ENCODE measurements around the gene ACOD1. TPM values are rescaled to one million over a fixed set of nuclear protein-coding genes. Genes with fewer than 3 reads are reported as not detected.

ACOD1 gene
- total and polyA plus RNA-seq, 4 donors, result 0.08 TPM; not detected in 3

DNA sequence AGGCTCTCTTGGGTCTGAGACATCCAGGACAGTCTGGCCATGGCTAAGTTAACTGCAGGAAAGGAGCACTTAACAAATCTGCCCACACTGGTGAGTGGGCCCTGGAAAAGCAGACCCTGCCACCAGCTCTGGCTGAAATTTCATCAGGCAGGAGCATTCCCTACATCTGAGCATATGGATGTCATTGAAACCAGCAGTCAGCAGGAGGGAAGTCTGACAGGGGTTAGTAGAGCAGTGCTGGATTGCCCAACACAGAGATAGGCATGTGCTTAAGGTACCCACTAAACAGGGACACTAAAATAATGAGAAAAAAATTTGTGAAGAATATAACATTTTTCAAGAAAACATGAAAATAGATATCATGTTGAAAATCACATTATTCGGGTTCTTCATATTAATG is 13.6 kb upstream of the ACOD1 start:
- Histone ChIP-seq H3K4me1 (ENCODE audit: control insufficient read depth in 4 of 4, insufficient read depth in 4 of 4, low read length in 3 of 4) (no peaks in the 10 kb centered on the region), H3K9ac (ENCODE audit: low read depth in 1 of 2, low read length in 2 of 2) (no peak overlapping the region), H3K27ac (ENCODE audit: low read depth in 1 of 2, low read length in 2 of 2) (no peak overlapping the region), H3K36me3 (ENCODE audit: control insufficient read depth in 4 of 4, insufficient read depth in 3 of 4, low read depth in 1 of 4, low read length in 3 of 4) (no peaks in the 10 kb centered on the region), H3K9me3 (ENCODE audit: control insufficient read depth in 4 of 4, low read length in 3 of 4) (no peaks in the 10 kb centered on the region), H3K27me3 (ENCODE audit: control insufficient read depth in 4 of 4, insufficient read depth in 4 of 4, low read length in 3 of 4) (no peaks in the 10 kb centered on the region), H3K4me3 (ENCODE audit: low read depth in 1 of 3, low read length in 3 of 3) (no peak overlapping the region)
- TF ChIP-seq, protein P1, sequence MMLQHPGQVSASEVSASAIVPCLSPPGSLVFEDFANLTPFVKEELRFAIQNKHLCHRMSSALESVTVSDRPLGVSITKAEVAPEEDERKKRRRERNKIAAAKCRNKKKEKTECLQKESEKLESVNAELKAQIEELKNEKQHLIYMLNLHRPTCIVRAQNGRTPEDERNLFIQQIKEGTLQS (IDR thresholded peaks at IDR 0.05), result no peak
- TF ChIP-seq, protein P2, sequence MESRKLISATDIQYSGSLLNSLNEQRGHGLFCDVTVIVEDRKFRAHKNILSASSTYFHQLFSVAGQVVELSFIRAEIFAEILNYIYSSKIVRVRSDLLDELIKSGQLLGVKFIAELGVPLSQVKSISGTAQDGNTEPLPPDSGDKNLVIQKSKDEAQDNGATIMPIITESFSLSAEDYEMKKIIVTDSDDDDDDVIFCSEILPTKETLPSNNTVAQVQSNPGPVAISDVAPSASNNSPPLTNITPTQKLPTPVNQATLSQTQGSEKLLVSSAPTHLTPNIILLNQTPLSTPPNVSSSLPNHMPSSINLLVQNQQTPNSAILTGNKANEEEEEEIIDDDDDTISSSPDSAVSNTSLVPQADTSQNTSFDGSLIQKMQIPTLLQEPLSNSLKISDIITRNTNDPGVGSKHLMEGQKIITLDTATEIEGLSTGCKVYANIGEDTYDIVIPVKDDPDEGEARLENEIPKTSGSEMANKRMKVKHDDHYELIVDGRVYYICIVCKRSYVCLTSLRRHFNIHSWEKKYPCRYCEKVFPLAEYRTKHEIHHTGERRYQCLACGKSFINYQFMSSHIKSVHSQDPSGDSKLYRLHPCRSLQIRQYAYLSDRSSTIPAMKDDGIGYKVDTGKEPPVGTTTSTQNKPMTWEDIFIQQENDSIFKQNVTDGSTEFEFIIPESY (IDR thresholded peaks at IDR 0.05), result no peak
- TF ChIP-seq EGR1 (IDR thresholded peaks at IDR 0.05; ENCODE audit: low read depth in 2 of 2) (no peak), YY1 (IDR thresholded peaks at IDR 0.05) (no peak), SP1 (IDR thresholded peaks at IDR 0.05) (no peak), NR2F2 (IDR thresholded peaks at IDR 0.05) (no peak), HNF4A (conservative IDR thresholded peaks at IDR 0.05) (no peak), RAD21 (IDR thresholded peaks at IDR 0.05) (no peak), GABPA (IDR thresholded peaks at IDR 0.05 in 1 of 2, conservative IDR thresholded peaks at IDR 0.05 in 1 of 2) (no peak), RXRA (IDR thresholded peaks at IDR 0.05) (no peak)
- TF ChIP-seq, protein P3, sequence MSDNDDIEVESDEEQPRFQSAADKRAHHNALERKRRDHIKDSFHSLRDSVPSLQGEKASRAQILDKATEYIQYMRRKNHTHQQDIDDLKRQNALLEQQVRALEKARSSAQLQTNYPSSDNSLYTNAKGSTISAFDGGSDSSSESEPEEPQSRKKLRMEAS (IDR thresholded peaks at IDR 0.05), result no peak
- TF ChIP-seq, protein P4, sequence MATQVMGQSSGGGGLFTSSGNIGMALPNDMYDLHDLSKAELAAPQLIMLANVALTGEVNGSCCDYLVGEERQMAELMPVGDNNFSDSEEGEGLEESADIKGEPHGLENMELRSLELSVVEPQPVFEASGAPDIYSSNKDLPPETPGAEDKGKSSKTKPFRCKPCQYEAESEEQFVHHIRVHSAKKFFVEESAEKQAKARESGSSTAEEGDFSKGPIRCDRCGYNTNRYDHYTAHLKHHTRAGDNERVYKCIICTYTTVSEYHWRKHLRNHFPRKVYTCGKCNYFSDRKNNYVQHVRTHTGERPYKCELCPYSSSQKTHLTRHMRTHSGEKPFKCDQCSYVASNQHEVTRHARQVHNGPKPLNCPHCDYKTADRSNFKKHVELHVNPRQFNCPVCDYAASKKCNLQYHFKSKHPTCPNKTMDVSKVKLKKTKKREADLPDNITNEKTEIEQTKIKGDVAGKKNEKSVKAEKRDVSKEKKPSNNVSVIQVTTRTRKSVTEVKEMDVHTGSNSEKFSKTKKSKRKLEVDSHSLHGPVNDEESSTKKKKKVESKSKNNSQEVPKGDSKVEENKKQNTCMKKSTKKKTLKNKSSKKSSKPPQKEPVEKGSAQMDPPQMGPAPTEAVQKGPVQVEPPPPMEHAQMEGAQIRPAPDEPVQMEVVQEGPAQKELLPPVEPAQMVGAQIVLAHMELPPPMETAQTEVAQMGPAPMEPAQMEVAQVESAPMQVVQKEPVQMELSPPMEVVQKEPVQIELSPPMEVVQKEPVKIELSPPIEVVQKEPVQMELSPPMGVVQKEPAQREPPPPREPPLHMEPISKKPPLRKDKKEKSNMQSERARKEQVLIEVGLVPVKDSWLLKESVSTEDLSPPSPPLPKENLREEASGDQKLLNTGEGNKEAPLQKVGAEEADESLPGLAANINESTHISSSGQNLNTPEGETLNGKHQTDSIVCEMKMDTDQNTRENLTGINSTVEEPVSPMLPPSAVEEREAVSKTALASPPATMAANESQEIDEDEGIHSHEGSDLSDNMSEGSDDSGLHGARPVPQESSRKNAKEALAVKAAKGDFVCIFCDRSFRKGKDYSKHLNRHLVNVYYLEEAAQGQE (IDR thresholded peaks at IDR 0.05), result no peak
- DNase-seq (ENCODE audit: low spot score), result no peak
- 95% methylated on average over 1 of the region's 1 CpG for WGBS

DNA sequence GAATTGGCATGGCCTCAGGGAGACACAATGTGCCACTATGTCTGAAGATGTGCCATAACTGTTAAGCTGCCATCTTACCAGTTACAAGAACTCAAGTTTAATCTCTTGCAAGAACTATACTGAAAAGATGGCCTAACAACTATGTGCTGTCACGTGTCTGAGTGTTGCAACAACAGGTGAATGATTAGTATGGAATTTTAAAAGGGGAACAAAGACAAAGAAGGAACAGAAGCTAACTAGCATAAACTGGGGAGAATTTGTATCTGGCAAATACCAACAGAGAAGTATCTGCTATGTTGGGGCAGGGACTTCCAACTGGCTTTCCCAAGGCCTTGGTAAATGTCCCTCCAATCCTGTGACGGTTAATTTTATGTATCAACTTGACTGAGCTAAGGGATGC is 11.5 kb upstream of the ACOD1 start:
- 82% methylated on average over 2 of the region's 2 CpGs for WGBS
- no peak overlapping the region for H3K27ac ChIP-seq (ENCODE audit: low read depth in 1 of 2, low read length in 2 of 2)
- no peak overlapping the region for H3K9ac ChIP-seq (ENCODE audit: low read depth in 1 of 2, low read length in 2 of 2)
- H3K36me3 ChIP-seq (ENCODE audit: control insufficient read depth in 4 of 4, insufficient read depth in 3 of 4, low read depth in 1 of 4, low read length in 3 of 4), result no peaks in the 10 kb centered on the region
- no peaks in the 10 kb centered on the region for H3K27me3 ChIP-seq (ENCODE audit: control insufficient read depth in 4 of 4, insufficient read depth in 4 of 4, low read length in 3 of 4)
- H3K9me3 ChIP-seq (ENCODE audit: control insufficient read depth in 4 of 4, low read length in 3 of 4), result no peaks in the 10 kb centered on the region
- no peaks in the 10 kb centered on the region for H3K4me1 ChIP-seq (ENCODE audit: control insufficient read depth in 4 of 4, insufficient read depth in 4 of 4, low read length in 3 of 4)
- DNase-seq (ENCODE audit: low spot score), result no peak
- H3K4me3 ChIP-seq (ENCODE audit: low read depth in 1 of 3, low read length in 3 of 3), result no peak overlapping the region
- TF ChIP-seq, protein P3 (IDR thresholded peaks at IDR 0.05), result no peak
- TF ChIP-seq, protein P5, sequence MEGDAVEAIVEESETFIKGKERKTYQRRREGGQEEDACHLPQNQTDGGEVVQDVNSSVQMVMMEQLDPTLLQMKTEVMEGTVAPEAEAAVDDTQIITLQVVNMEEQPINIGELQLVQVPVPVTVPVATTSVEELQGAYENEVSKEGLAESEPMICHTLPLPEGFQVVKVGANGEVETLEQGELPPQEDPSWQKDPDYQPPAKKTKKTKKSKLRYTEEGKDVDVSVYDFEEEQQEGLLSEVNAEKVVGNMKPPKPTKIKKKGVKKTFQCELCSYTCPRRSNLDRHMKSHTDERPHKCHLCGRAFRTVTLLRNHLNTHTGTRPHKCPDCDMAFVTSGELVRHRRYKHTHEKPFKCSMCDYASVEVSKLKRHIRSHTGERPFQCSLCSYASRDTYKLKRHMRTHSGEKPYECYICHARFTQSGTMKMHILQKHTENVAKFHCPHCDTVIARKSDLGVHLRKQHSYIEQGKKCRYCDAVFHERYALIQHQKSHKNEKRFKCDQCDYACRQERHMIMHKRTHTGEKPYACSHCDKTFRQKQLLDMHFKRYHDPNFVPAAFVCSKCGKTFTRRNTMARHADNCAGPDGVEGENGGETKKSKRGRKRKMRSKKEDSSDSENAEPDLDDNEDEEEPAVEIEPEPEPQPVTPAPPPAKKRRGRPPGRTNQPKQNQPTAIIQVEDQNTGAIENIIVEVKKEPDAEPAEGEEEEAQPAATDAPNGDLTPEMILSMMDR (IDR thresholded peaks at IDR 0.05; ENCODE audit: low read depth, low read length, missing input control), result no peak
- TF ChIP-seq FOXA1 (IDR thresholded peaks at IDR 0.05) (no peak), GABPA (IDR thresholded peaks at IDR 0.05 in 1 of 2, conservative IDR thresholded peaks at IDR 0.05 in 1 of 2) (no peak), HNF4A (conservative IDR thresholded peaks at IDR 0.05) (no peak), RAD21 (IDR thresholded peaks at IDR 0.05) (no peak), EGR1 (IDR thresholded peaks at IDR 0.05; ENCODE audit: low read depth in 2 of 2) (no peak), SP1 (IDR thresholded peaks at IDR 0.05) (no peak), JUND (IDR thresholded peaks at IDR 0.05) (no peak), YY1 (IDR thresholded peaks at IDR 0.05) (no peak), HNF4G (IDR thresholded peaks at IDR 0.05) (no peak), FOXA2 (IDR thresholded peaks at IDR 0.05) (no peak), TAF1 (conservative IDR thresholded peaks at IDR 0.05) (no peak)
- TF ChIP-seq, protein P1 (IDR thresholded peaks at IDR 0.05), result no peak
- TF ChIP-seq, protein P2 (IDR thresholded peaks at IDR 0.05), result no peak

Measured in liver (tissue), 9 donors.